ENCODE measurements around the gene COA7.
A peak's percentile ranks its signal among the peaks of the same experiment; 100 is the strongest.
"Not testable (repeated sequence)": the region's sequence is repeated elsewhere in the genome, so short reads cannot be mapped to it uniquely, and the experiment has no call there.

The COA7 gene

DNA sequence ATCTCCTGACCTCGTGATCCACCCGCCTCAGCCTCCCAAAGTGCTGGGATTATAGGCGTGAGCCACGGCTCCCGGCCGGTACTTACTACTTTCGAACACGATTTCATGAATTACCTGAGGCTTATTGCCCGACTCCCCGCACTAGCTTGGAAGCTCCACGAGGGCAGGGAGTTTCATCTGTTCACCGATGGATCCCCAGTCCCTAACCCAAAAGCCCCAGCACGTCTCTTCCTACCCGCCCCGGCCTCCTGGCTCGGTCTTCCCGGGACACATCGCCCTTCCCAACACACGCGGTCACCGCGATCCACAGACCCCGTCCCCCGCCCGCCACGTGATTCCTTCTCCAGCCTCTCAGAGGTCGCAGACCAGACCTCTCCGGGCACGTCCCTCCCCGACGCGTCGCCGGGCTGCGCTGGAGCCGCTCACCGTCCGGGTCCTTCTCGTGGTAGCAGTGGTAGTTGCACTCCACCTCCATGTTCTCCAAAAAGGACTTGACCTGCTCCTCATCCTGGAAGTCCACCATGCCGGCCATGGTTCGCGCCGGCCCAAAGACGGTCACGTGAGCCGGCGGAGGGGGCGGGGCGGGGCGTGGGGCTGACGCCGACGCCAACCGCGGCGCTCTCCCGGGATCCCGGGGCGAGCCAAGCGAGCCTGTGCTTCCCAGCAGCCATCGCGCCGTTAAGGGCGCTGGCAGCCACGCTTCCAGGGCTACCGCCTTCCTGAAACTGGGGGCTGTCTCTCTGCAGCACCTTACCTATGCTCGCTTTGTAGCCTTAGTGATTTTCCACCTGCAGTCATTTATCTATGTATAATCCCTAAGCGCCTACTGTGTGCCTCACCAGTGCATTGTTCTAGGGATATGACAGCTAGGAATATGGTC lies at the start of gene COA7:
COA7 (minus strand) TSS at position 553 of the 880 bp plus-strand sequence; CDS start at position 532, 21 bp downstream.
- peak; percentile 60 to 74 for DNase-seq

DNA sequence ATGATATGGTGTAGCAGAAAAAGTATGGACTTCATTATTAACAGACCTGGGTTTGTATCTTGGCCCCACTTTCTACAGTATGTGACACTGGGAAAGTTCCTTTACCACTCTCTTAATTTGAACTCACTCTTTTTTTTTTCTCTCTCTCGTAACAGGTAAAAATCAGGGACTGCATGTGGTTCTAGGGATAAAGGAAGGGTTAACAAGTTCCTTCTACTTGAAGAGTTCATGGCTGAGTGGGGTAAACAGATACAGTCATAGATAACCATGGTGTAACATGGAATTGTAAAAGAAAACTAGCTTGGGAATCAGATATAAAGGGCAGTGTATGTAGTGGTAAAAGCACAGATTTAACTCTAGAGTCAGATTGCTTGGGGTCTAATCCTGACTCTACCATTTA lies 49.3 kb upstream of the COA7 start:
- no peak for DNase-seq

DNA sequence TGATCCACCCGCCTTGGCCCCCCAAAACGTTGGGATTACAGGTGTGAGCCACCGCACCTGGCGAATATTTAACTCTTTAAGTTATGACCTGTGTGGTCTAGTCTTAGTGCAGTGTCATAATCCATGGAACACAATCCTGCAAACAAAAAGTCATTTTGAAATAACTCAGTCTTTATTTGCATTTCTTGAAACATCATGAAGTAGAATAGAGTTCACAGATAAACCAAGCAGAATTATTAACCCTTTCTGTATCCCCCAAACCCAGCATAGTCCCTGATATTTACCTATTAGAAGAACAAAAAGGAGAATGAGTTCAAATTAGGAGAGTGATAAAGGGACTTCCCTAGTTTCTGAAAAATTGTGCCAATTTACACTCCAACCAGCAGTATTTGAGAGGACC lies 48.0 kb upstream of the COA7 start:
- no peak for DNase-seq

DNA sequence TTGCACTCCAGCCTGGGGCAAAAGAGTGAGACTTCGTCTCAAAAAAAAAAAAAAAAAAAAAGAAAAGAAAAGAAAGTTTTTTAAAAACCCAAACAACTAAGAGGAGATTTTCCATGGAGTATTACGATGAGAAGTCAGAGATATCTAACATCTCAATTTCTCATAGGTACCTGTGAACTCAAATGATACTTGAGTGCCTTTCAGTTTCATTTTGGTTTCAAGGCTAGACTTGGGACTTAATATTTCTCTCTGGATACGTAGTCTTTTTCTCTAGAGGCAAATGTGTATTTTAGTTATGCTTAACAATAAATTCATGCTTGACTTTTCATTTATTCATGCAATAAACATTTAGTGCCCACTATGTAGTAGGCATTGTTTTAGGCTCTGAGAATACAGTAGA lies 43.1 kb upstream of the COA7 start:
- no peak for DNase-seq

DNA sequence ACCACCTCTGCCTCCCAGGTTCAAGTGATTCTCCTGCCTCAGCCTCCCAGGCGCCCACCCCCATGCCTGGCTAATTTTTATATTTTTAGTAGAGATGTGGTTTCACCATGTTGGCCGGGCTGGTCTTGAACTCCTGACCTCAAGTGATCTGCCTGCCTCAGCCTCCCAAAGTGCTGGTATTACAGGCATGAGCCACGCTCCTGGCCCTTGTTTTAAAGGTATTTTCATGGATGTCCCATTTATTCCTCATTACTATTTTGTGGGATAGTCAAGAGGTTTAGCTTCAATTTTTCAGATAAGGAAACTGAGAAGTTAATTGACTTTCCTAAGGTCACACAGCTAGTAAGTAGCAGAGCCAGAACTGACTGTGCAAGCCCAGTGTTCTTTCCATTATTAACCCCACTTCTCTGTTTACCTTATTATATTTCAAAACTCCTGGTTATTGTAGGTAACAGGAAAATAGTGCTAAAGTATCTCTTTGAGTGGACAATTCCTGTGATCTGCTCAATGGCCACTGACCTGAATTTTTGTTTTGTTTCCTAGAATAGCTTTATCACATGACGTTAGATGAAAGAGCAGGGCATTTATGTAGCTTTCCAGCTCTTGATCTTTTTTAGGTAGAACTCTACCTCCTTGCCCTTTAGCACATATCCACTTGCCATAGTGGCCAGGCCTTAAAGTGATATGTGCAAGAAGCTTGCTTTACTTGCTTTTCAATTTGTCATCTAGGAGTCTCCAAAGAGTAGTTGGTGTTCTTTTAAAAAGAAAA lies 41.7 kb upstream of the COA7 start:
- DNase-seq: no peak

DNA sequence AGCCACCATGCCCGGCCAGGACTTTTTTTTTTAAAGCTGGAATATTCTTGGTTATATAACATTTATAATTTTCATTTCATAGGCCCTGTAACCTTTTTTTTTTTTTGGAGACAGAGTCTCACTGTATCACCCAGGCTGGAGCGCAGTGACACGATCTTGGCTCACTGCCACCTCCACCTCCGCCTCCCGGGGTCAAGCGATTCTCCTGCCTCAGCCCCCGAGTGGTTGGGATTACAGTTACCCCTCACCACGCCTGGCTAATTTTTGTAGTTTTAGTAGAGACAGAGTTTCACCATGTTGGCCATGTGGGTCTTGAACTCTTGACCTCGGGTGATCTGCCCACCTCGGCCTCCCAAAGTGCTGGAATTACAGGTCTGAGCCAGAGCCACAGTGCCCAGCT lies 40.7 kb upstream of the COA7 start:
- no peak for DNase-seq

DNA sequence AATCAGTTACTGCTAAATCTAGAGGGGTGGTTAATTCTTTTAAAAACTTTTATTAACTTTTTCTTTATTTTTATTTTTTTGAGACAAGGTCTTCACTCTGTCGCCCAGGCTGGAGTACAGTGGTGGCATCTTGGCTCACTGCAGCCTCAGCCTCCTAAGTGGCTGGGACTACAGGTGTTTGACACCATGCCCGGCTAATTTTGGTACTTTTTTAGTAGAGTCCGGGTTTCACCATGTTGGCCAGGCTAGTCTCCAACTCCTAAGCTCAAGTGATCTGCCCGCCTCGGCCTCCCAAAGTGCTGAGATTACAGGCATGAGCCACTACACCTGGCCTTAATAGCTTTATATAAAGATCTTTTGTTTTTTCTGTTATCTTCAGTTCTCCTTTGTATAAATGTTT lies 40.0 kb upstream of the COA7 start:
- no peak for DNase-seq

DNA sequence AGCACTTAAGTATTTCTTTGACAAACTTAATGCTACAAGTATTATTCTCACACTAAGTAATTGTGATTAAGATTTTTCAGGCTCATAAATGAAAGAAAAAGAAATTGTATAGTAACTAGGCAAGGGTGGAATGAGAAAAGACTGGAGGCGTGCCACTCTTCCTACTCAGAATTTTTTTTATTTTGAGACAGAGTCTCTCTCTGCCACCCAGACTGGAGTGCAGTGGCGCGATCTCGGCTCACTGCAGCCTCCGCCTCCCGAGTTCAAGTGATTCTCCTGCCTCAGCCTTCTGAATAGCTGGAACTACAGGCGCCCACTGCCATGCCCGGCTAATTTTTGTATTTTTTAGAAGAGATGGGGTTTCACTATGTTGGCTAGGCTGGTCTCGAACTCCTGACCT lies 37.2 kb upstream of the COA7 start:
- not testable (repeated sequence) for DNase-seq

DNA sequence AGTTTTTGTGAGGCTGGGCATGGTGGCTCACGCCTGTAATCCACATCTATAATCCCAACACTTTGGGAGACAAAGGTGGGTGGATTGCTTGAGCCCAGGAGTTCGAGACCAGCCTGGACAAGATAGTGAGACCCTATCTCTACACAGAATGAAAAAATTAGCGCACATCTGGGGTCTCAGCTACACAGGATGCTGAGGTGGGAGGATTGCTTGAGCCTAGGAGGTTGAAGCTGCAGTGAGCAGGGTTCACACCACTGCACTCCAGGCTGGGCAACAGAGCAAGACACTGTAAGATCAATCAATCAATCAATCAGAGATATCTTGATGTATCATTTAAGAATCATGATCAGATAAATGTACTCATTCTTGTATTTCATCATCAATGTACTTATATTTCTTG lies 35.2 kb upstream of the COA7 start:
- no peak for DNase-seq

DNA sequence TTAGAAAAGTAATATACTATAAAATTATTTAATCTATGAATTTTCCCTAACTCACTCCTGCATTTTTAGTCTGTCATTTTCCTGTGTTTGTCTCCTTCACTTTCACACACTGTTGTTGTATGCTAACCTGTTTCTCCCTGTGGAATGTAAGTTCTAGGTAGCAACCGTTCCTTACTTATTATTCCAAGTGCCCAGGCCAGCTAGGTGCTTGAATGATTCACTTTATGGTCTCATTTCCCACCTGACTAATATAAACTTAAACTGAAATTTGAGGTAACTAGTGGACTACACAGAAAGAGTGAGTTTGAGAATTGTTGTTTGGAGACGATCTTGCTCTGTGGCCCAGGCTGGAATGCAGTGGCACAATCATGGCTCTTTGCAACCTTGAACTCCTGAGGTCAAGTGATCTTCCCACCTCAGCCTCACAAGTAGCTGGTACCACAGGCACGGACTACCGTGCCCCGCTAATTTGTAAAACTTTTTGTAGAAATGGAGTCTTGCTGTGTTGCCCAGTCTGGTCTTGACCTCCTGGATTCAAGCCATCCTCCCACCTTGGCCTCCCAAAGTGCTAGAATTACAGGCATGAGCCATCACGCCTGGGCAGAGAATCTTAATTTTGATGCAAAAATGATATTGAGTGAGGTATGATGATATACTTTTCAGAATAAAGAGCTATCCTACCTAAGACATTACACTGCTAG lies 30.0 kb upstream of the COA7 start:
- no peak for DNase-seq

DNA sequence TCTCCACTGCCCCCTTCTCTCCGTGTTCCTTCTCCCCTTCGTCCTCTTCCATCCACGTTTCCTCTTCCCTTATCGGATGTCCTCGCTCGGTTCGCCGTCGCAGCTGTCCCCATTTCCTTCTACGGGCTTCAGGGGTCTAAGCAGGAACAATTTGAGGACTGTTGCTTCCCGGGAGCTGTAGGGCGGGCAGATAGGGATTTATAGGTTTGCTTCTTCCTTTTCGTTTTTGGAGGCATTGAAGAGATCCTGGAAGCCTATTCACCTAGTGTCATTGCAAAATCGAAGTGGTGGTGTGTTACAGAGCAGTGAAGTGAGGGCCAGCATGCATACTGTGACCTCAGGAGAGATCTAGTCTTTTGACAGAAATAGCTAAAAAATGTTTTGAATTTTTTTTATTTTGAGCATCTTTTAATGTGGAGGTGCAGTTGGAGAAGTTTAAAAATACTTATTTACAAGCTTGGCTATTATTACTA lies 29.0 kb upstream of the COA7 start:
- no peak for DNase-seq

DNA sequence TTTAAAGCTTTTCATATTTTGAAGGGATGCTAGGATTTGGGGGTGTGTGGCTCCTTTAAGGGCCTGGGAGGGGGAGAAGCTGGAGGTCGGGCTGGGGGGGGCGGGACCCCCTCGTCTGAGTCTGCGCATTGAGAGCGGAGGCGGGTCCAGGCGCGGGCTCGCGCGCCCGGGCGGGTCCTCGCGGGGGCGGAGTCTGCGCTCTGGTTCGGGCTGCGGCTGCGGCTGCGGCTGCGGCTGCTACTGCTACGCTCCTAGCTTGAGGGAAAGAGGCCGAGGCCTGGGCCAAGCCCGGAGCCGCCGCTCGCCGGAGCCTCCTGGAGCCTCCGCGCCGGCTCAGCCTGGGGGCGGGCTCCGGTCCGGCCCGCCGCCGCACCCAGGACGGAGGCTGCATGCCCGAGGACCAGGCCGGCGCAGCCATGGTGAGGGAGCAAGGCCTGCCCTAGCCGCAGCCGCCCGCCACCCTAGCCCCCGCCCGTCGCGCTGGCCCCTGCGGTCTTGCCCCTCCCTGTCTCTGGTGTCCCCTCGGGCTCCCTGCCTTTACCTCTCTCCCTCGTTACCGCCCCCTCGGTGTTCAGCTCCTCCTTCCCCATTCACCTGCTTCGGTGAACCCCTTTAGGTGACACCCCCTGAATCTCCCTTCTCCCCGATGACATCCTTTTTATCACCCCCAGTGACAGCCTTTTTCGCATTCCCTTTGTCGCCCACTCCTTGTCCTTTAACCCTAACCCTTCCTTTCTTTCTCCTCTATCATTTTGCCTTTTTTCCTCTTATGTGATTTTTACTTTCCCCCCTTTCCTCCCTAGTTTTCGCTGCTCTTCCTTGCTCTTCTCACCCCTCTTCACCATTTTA lies 28.3 kb upstream of the COA7 start, which contains the start of gene ZYG11B:
ZYG11B (plus strand) TSS at position 189 of the 849 bp plus-strand sequence; CDS start at position 390, 201 bp downstream.
- peak; percentile 45 to 81 for DNase-seq

DNA sequence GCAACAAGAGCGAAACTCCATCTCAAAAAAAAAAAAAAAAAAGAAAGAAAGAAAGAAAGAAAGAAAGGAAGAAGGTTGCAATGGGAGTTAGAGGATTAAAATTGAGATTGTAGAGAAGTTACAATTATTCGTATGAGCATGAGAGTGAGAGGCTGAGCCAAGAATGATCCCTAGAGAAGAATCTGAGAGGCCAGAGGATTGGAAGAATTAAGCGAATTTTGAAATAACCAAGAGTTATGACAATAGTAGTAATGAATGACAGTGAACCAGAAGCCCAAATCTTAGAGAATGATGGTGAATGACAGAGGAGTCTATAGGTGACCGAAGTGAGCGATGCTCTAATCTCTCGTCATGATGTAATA lies 27.7 kb upstream of the COA7 start:
- DNase-seq: no peak

DNA sequence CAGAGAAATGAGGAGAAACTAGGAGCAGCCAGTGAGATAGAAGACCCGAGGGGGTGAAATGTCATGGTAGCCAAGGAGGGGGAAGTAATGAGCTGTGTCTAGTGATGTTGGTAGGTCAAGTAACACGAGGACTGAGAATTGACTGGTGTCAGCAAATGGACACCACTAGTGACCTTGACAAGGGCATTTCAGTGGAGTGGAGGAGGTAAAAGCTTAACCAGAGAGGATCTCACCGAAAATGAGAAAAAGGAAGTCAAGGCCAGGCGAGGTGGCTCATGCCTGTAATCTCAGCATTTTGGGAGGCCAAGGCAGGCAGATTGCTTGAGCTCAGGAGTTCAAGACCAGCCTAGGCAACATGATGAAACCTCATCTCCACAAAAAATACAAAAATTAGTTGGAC lies 25.1 kb upstream of the COA7 start:
- DNase-seq: no peak

DNA sequence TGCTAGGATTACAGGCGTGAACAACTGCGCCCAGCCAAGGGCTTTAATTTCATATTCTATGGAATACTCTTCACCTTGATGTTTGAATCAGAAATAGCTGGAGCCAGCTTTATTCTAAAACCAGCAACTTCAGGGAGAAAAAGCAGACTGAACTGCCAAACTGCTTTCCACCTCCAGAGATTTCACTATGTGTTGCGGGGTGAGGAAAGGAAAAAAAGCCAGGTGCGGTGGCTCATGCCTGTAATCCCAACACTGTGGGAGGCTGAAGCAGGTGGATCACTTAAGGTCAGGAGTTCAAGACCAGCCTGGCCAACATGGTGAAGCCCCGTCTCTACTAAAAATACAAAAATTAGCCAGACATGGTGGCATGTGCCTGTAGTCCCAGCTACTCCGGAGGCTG lies 17.1 kb upstream of the COA7 start:
- not testable (repeated sequence) for DNase-seq

DNA sequence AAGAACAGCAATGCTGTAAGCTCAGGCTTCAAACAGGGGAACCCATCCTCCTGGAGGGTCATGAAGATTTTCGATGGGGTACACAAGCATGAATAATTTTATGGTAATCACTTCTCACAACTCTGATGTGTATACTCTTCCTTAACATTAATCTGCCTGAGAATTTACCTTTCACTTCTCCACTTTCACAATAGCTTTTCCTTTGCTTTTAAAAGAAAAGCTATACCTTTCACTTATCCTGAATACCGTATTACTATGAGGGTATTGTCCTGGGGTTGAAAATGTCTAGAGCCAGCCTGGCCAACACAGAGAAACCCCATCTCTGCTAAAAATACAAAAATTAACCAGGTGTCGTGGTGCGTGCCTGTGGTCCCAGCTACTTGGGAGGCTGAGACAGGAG lies 15.4 kb upstream of the COA7 start:
- no peak for DNase-seq

DNA sequence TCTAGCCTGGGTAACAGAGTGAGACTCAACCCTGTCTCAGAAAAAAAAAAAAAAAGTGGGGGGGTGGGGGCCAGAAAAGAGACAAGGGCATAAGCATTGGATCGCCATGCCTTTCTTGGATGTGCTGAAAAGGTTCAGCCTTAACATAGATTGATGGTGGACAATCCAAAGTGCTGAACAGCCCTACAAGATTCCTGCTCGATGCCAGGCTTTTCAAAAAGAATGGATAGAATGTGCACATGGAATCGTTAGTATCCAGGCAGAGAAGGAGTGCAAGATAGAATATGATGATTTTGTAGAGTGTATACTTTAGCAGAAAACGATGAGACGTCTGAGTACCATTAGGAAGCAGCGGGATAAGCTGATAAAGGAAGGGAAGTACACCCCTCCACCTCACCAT lies 10.9 kb upstream of the COA7 start:
- no peak for DNase-seq

DNA sequence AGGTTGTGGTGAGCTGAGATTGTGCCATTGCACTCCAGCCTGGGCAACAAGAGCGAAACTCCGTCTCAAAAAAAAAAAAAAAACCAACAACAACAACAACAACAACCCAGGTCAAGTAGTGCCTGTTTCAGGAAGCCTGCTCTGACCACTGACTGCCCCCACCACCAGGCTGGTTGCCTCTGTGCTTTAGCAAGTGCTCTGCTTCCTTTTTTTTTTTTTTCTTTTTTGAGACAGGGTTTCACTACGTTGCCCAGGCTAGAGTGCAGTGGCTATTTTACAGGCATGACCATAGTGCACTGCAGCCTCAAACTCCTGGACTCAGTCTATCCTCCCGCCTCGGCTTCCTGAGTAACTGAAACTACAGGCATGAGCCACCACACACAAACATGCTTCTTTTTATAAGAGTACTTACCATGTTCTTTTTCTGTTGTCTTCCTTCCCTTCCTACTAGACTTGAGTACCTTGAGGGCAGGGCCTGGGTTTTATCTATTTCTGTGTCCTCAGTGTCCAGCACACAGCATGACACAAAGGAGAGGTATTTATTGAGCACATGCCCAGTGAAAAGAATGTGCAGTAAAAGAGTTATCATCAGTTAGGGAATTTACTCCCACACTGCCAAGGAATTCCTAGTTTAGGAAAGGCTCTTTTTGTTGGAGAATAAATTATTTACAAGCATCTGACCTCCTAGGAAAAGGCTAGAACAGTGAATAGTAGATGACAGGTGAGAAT lies 9.9 kb upstream of the COA7 start:
- DNase-seq: no peak

DNA sequence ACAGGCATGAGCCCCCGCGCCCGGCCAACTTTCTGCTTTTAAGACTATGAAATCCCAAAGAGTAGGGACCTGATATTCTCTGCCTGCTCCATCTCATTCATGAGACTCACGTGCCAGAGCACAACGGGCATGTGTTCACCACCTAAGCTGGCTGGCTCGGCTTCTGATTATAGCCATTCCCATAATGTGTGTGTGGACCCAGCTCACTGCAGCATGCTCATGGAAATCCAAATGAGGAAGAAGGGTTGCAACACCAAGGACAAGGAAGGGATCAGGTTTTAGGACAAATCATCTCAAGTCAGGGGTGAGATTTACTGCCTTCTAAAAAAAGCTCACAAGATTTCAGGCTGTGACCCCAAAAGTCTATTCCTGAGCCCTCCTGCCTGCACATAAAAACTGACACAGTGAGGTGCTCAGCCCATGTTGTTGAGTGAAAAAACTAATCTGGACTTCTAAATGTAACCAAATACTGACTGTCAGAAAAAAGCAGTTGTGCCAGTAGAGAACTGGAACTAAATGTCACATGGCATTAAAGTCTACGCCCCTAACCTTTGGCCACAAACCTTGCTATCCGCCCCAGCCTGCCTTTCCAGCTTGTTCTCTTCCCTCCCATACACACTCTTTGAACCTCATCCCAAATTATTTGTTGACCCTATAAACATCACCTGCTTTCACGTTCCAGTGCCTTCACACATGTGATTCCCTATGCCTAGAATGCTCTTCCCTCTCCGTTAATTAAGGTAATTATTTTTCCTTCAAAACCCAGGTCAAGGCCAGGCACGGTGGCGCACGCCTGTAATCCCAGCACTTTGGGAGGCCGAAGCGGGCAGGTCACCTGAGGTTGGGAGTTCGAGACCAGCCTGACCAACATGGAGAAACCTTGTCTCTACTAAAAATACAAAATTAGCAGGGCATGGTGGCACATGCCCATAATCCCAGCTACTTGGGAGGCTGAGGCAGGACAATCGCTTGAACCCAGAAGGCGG lies 9.1 kb upstream of the COA7 start:
- no peak for DNase-seq

DNA sequence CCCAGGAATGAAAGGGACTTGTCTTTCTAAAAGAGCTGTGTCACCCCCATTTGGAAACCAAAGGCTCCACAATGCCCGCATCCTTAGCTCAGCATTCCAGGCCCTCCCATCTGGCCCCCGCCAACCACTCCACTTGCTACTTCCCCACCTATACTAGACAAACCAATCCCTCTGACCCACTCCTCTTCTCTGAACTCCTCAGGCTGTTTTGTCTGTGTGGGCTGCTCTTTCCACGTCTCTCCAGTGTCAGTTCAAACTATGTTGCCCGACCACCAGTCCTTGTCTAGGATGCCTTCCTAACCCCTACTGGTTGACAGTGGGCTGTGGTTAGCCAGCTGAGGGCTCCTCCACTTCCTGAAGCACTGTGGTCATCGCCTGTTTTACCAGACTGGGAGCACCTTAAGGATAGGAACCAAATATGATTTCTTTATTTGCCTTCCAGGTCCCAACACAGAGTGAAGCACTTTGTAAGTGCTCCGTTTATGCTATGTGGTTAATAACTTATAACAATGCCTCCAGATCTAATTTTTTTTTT lies 8.1 kb upstream of the COA7 start:
- no peak for DNase-seq
